WERI-Rb-1 (cell line): Measurements from ENCODE around the gene ACADM.
"Not testable (repeated sequence)": the region's sequence is repeated elsewhere in the genome, so short reads cannot be mapped to it uniquely, and the experiment has no call there.

Experiments used
- DNase-seq: peaks from one replicate; pipeline ENCODE4 v3.0.0-alpha.2; 2020
- H3K27ac ChIP-seq: fragments of 250-450 bp; sonication (Bioruptor Pico); 2 replicates; pipeline ENCODE4 v1.5.1; 2020; ENCODE audit warnings: mild to moderate bottlenecking, moderate library complexity
- H3K27me3 ChIP-seq: fragments of 250-450 bp; sonication (Bioruptor Pico); 2 replicates; pipeline ENCODE4 v1.5.1; 2021; ENCODE audit warnings: mild to moderate bottlenecking, low read depth, moderate library complexity; ENCODE audit not compliant: insufficient read depth, severe bottlenecking
- H3K36me3 ChIP-seq: fragments of 250-450 bp; sonication (Bioruptor Pico); 2 replicates; pipeline ENCODE4 v1.5.1; 2020; ENCODE audit warnings: mild to moderate bottlenecking, moderate library complexity
- H3K4me3 ChIP-seq: 2 replicates; pipeline ENCODE4 v1.5.1; 2011; ENCODE audit warnings: low read depth, mild to moderate bottlenecking, control low read depth, low read length
- H3K9me3 ChIP-seq: fragments of 250-450 bp; sonication (Bioruptor Pico); 2 replicates; pipeline ENCODE4 v1.5.1; 2021; ENCODE audit warnings: mild to moderate bottlenecking, moderate library complexity; ENCODE audit not compliant: severe bottlenecking
- CTCF ChIP-seq: IDR thresholded peaks from 2 replicates; pipeline ENCODE4 v1.5.1; 2011; ENCODE audit warnings: low read depth, mild to moderate bottlenecking, control low read depth, inconsistent platforms, low read length

ACADM gene

GRCh38 chr1:75720325-75720724 is 4.2 kb upstream of the ACADM start:
- Histone ChIP-seq H3K4me3 (no peak overlapping the region), H3K36me3 (peaks cover 5% of the 10 kb centered on the region; the same call in 1 of the 2 replicates), H3K9me3 (no peaks in the 10 kb centered on the region), H3K27me3 (no peaks in the 10 kb centered on the region), H3K27ac (no peak overlapping the region)
- no peak for TF ChIP-seq CTCF
- no peak for DNase-seq

DNA sequence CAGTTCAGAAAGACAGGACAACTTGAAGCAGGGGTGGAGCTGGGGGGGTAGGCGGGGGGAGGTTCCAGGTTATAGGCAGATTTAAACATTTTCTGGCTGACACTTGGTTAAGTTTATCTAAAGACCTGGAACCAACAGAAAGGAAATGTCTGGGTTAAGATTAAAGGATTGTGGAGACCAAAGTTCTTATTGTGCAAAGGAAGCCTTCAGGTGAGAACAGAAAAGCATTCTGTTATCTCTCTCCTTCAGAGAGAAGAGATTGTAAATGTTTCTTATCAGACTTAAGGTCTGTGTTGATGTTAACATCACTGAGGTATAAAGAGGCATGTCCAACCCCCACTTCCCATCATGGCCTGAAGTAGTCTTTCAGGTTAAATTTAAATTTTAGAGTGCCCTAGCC is 3.7 kb upstream of the ACADM start:
- no peak for TF ChIP-seq CTCF
- Histone ChIP-seq H3K36me3 (peaks cover 5% of the 10 kb centered on the region; the same call in 1 of the 2 replicates), H3K27ac (no peak overlapping the region), H3K27me3 (no peaks in the 10 kb centered on the region), H3K4me3 (no peak overlapping the region), H3K9me3 (no peaks in the 10 kb centered on the region)
- no peak for DNase-seq

DNA sequence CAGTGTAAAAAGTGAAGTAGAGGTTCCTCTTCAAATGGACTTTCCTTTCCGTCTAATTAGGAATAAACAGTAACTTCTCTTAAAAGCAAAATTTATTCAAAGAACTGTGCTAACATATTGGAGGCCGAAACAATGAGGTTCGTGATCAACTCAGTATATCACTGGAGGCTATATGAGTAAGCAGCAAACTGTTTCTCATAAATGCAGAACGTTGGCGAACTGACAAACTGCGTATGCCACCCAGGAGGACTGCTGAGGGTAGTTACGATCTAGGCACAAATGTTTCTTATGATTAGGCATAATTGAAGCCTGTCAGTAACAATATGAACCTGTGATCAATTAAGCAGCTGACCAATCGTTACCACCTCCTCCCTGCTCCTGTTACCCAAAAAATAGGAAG is 2.3 kb upstream of the ACADM start:
- not testable (repeated sequence) for H3K27me3 ChIP-seq, H3K9me3 ChIP-seq, H3K36me3 ChIP-seq, H3K4me3 ChIP-seq, DNase-seq, H3K27ac ChIP-seq

DNA sequence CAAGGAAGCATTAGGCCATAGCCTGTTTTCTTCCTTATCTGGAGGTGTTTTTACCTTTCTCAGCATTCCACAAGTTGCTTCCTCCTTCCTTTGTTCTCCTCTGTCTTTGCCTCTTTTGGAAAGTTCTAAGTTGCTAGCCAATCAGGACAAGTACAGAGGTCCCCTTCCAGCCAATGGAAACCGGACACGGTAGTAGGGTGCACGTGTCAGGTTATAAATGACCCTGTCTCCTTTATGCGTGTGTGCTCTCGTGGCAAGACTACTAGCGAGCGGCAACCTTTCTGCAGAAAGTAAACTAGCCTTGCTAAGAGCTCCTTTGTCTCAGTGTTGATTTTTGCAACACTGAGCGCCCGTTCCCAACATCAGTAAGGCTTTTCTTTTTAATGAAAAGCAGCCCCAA is 1.5 kb upstream of the ACADM start:
- no peaks in the 10 kb centered on the region for H3K9me3 ChIP-seq
- H3K4me3 ChIP-seq: no peak overlapping the region
- peaks cover 5% of the 10 kb centered on the region; the same call in 1 of the 2 replicates for H3K36me3 ChIP-seq
- no peaks in the 10 kb centered on the region for H3K27me3 ChIP-seq
- no peak for DNase-seq
- no peak for TF ChIP-seq CTCF
- H3K27ac ChIP-seq: no peak overlapping the region; the same call in 1 of the 2 replicates

GRCh38 chr1:75723989-75724471 is 479 bp upstream of the ACADM start:
- peak overlapping the region; percentile 69 for H3K4me3 ChIP-seq
- H3K9me3 ChIP-seq: no peaks in the 10 kb centered on the region
- no peaks in the 10 kb centered on the region for H3K27me3 ChIP-seq
- TF ChIP-seq CTCF: no peak
- H3K36me3 ChIP-seq: peaks cover 5% of the 10 kb centered on the region; the same call in 1 of the 2 replicates
- peak overlapping the region; percentile 98 for H3K27ac ChIP-seq
- peak; percentile 92 for DNase-seq

GRCh38 chr1:75725266-75725665 is 757 bp downstream of the ACADM start:
- no peaks in the 10 kb centered on the region for H3K9me3 ChIP-seq
- H3K36me3 ChIP-seq: peaks cover 5% of the 10 kb centered on the region; the same call in 1 of the 2 replicates
- no peak for TF ChIP-seq CTCF
- peak overlapping the region; percentile 69 for H3K4me3 ChIP-seq
- peak overlapping the region; percentile 98 for H3K27ac ChIP-seq
- no peak for DNase-seq
- no peaks in the 10 kb centered on the region for H3K27me3 ChIP-seq
